Calu3 (cell line): ENCODE measurements around the gene KCNF1. TPM values are rescaled to one million over a fixed set of nuclear protein-coding genes. Genes with fewer than 3 reads are reported as not detected.

Source experiments
- BruUV-seq: library from RNA; stranded (reverse); fragments of 400-500 nt; replicated peaks from 2 replicates; lab custom pipeline; 2021; lab: Mats Ljungman, UMichigan
- CTCF ChIA-PET: fragments of 300-600 bp; sonication (Branson Sonifier 250); formaldehyde crosslinking; loops from one replicate; lab custom pipeline; 2022; ENCODE audit warnings: antibody characterized with exemption; lab: Charles Lee
- DNase-seq: peaks from one replicate; pipeline ENCODE4 v3.0.0; 2022
- H3K27ac Mint-ChIP-seq: one replicate; pipeline ENCODE4 v1.8.0; 2022; ENCODE audit warnings: mixed read lengths; ENCODE audit not compliant: unreplicated experiment
- H3K27me3 Mint-ChIP-seq: one replicate; pipeline ENCODE4 v1.8.0; 2022; ENCODE audit warnings: mixed read lengths; ENCODE audit not compliant: unreplicated experiment
- H3K36me3 Mint-ChIP-seq: one replicate; pipeline ENCODE4 v1.8.0; 2022; ENCODE audit warnings: mild to moderate bottlenecking, moderate library complexity, mixed read lengths; ENCODE audit not compliant: insufficient read depth, unreplicated experiment
- H3K4me1 Mint-ChIP-seq: one replicate; pipeline ENCODE4 v1.8.0; 2022; ENCODE audit warnings: mild to moderate bottlenecking, low read depth, mixed read lengths; ENCODE audit not compliant: unreplicated experiment
- H3K4me3 Mint-ChIP-seq: one replicate; pipeline ENCODE4 v1.8.0; 2022; ENCODE audit warnings: mild to moderate bottlenecking, low read depth, moderate library complexity, mixed read lengths; ENCODE audit not compliant: unreplicated experiment
- H3K9me3 Mint-ChIP-seq: one replicate; pipeline ENCODE4 v1.8.0; 2022; ENCODE audit warnings: low read depth, mixed read lengths; ENCODE audit not compliant: unreplicated experiment
- CTCF ChIP-seq: fragments of 200-600 bp; IDR thresholded peaks from one replicate; pipeline ENCODE4 v1.8.0; 2022; ENCODE audit warnings: antibody characterized with exemption; ENCODE audit not compliant: unreplicated experiment
- intact Hi-C: fragments of 100-400 bp; cut with micrococcal nuclease; formaldehyde crosslinking; loops from one replicate; pipeline ENCODE4 v1.10.0; 2022; ENCODE audit not compliant: unreplicated experiment
- total RNA-seq: library from RNA; stranded (reverse); gene quantifications from 2 replicates; pipeline ENCODE4 v1.2.3, GENCODE V29; 2022

Gene KCNF1
- total RNA-seq, 1 experiment from 2014 or later: not detected

- no TSS peak for BruUV-seq
- TF ChIP-seq CTCF: no peak
- intact Hi-C loops: no loop called here
- Mint-ChIP-seq H3K27me3 (peaks cover 84% of the 10 kb centered on the region), H3K27ac (no peak overlapping the region), H3K9me3 (peaks cover 2% of the 10 kb centered on the region), H3K4me3 (no peak overlapping the region), H3K4me1 (no peaks in the 10 kb centered on the region), H3K36me3 (no peaks in the 10 kb centered on the region)
- CTCF ChIA-PET: interaction anchor here (0.5 to 0.6 kb wide), 3 partner anchors 12 to 56 kb away, joined by 3 to 5 read pairs (median 4); no protein-coding TSS in a partner anchor
- DNase-seq: no peak
Observed at GRCh38 chr2:10891390-10891789, 20.3 kb upstream of the KCNF1 start.

DNA sequence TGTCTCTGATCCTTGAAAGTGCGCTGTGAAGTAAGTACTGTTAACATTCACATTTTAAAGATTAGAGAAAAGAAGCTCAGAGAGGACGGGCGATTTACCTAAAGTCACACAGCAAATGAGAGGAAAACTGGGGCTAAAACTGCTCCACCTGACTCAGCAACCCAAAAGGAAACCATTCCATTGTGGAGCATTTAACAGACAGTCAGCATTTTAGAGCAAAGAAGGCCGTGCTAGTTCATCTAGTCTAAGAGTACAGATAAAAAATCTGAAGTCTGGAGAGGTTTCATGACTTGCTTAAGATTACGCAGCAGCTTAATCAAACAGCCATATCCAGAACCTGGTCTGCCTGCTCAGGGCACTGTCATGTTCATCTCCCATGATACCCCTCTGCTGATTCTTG, 19.9 kb upstream of the KCNF1 start:
- Mint-ChIP-seq H3K36me3 (no peaks in the 10 kb centered on the region), H3K27me3 (peaks cover 81% of the 10 kb centered on the region), H3K27ac (no peak overlapping the region), H3K4me1 (no peaks in the 10 kb centered on the region), H3K9me3 (peaks cover 2% of the 10 kb centered on the region), H3K4me3 (no peak overlapping the region)
- no peak for TF ChIP-seq CTCF
- no TSS peak for BruUV-seq
- DNase-seq: no peak
- intact Hi-C loops: no loop called here
- CTCF ChIA-PET: interaction anchor here (0.6 kb wide), 1 partner anchor 41 kb away, joined by 3 read pairs; no protein-coding TSS in a partner anchor

- Mint-ChIP-seq H3K27ac (no peak overlapping the region), H3K36me3 (no peaks in the 10 kb centered on the region), H3K27me3 (peaks cover 76% of the 10 kb centered on the region), H3K4me1 (no peaks in the 10 kb centered on the region), H3K4me3 (no peak overlapping the region), H3K9me3 (peaks cover 2% of the 10 kb centered on the region)
- BruUV-seq: no TSS peak
- intact Hi-C loops: no loop called here
- no peak for DNase-seq
- TF ChIP-seq CTCF: no peak
- CTCF ChIA-PET: interaction anchor here (0.5 kb wide), 1 partner anchor 8 kb away, joined by 9 read pairs; no protein-coding TSS in a partner anchor
Observed at GRCh38 chr2:10892316-10892715, 19.4 kb upstream of the KCNF1 start.

- Mint-ChIP-seq H3K36me3 (no peaks in the 10 kb centered on the region), H3K27me3 (peaks cover 72% of the 10 kb centered on the region), H3K27ac (no peak overlapping the region), H3K4me3 (no peak overlapping the region), H3K9me3 (peaks cover 2% of the 10 kb centered on the region), H3K4me1 (no peaks in the 10 kb centered on the region)
- no peak for TF ChIP-seq CTCF
- no peak for DNase-seq
- BruUV-seq: no TSS peak
- intact Hi-C loops: no loop called here
- CTCF ChIA-PET: interaction anchor here (0.5 kb wide), 1 partner anchor 7 kb away, joined by 9 read pairs; no protein-coding TSS in a partner anchor
Observed at GRCh38 chr2:10892796-10893350, 18.9 kb upstream of the KCNF1 start.
